Hepatocyte (in vitro differentiated cells): ENCODE measurements around the gene DLEU7. TPM values are rescaled to one million over a fixed set of nuclear protein-coding genes. Genes with fewer than 3 reads are reported as not detected.

Source experiments
- DNase-seq: peaks from one replicate; pipeline ENCODE4 v3.0.0-alpha.2; 2016; ENCODE audit warnings: low spot score
- H2AFZ ChIP-seq: fragments of 200-600 bp; sonication (generic); 2 replicates; pipeline ENCODE4 v1.6.0; 2016; ENCODE audit warnings: antibody characterized with exemption, mild to moderate bottlenecking
- H3K27ac ChIP-seq: fragments of 200-600 bp; sonication (generic); 2 replicates; pipeline ENCODE4 v1.5.1; 2016; ENCODE audit warnings: mild to moderate bottlenecking
- H3K27me3 ChIP-seq: fragments of 200-600 bp; sonication (generic); 2 replicates; pipeline ENCODE4 v1.6.1; 2016
- H3K36me3 ChIP-seq: fragments of 200-600 bp; sonication (generic); replicated peaks from 2 replicates; pipeline ENCODE4 v1.5.1; 2016; ENCODE audit warnings: low read depth; ENCODE audit not compliant: insufficient read depth
- H3K4me1 ChIP-seq: fragments of 200-600 bp; sonication (generic); 2 replicates; pipeline ENCODE4 v1.5.1; 2016; ENCODE audit warnings: mild to moderate bottlenecking, moderate library complexity; ENCODE audit not compliant: insufficient read depth
- H3K4me2 ChIP-seq: fragments of 200-600 bp; sonication (generic); 2 replicates; pipeline ENCODE4 v1.6.0; 2016
- H3K4me3 ChIP-seq: fragments of 200-600 bp; sonication (generic); 2 replicates; pipeline ENCODE4 v1.5.1; 2016; ENCODE audit warnings: mild to moderate bottlenecking
- H3K79me2 ChIP-seq: fragments of 200-600 bp; sonication (generic); 2 replicates; pipeline ENCODE4 v1.6.0; 2017; ENCODE audit warnings: mild to moderate bottlenecking
- H3K9me2 ChIP-seq: fragments of 200-600 bp; sonication (generic); replicated peaks from 2 replicates; pipeline ENCODE4 v1.6.0; 2017; ENCODE audit warnings: mild to moderate bottlenecking; ENCODE audit not compliant: insufficient read depth
- H3K9me3 ChIP-seq: fragments of 200-600 bp; sonication (generic); 2 replicates; pipeline ENCODE4 v1.5.1; 2016; ENCODE audit warnings: low read depth, mild to moderate bottlenecking
- H4K20me1 ChIP-seq: fragments of 200-600 bp; sonication (generic); 2 replicates; pipeline ENCODE4 v1.6.0; 2016; ENCODE audit warnings: mild to moderate bottlenecking; ENCODE audit not compliant: insufficient read depth, poor library complexity, severe bottlenecking
- EZH2 ChIP-seq: fragments of 200-600 bp; sonication (generic); IDR thresholded peaks from 2 replicates; pipeline ENCODE4 v1.6.1; 2016; ENCODE audit warnings: antibody characterized with exemption, mild to moderate bottlenecking, borderline replicate concordance
- EZH2phosphoT487 ChIP-seq: fragments of 200-600 bp; sonication (generic); IDR thresholded peaks from one replicate; pipeline ENCODE4 v1.6.1; 2018; ENCODE audit warnings: antibody characterized with exemption, mild to moderate bottlenecking, low read depth, moderate library complexity; ENCODE audit not compliant: unreplicated experiment, severe bottlenecking
- WGBS: methylation state at CpG from one replicate; pipeline ENCODE4 v1.1.6; 2016; ENCODE audit warnings: low lambda C conversion rate; ENCODE audit errors: missing lambda C conversion rate; 5-methylcytosine and 5-hydroxymethylcytosine counted together
- polyA plus RNA-seq: library from polyadenylated mRNA; unstranded; fragments of >200 nt; fragmentation: Nextera tagmentation; extraction: Ambion mirVana; gene quantifications from 2 replicates; pipeline ENCODE4 v1.2.1, GENCODE V29; 2016
- total RNA-seq: library from RNA; depleted of rRNA; stranded (reverse); fragments of >200 nt; gene quantifications from 2 replicates; pipeline ENCODE4 v1.2.3, GENCODE V29; 2014
- TF ChIP-seq, protein P1 (sequence below): fragments of 200-600 bp; sonication (generic); IDR thresholded peaks from 2 replicates; pipeline ENCODE4 v1.5.1; 2016; ENCODE audit warnings: antibody characterized with exemption, mild to moderate bottlenecking; ENCODE audit not compliant: poor library complexity

The DLEU7 gene
- total and polyA plus RNA-seq, 2 experiments from 2014 or later = not detected

DNA sequence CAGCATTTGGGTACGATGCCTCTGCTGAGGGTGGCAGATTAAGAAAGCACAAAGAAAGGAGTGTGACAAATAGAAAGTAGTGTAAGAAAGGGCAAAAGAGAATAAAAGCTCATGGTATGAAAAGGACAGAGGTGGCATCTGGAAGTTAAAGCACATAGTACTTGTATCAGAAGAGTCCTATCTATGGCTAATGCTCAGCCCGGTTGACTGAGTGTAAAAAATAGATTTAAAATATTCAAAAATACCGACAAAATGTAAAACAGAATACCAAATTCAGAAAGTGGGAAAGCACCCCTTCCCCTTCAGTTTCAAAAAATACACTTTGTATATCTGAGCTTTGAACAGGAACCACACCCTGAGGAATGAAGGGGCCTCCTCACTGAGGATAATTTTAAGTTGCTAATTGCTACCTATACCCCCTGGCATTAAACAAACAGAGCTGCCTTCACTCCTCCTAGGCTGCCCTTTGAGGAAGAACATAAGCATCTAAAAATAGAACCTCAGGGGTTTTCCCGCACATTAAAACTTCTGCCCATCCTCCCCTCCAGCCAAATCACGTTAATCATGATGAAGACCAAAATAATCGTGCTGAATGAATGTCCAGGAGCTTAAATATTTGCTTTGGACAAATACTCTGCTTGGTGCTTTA, 43.3 kb downstream of the DLEU7 start:
- TF ChIP-seq EZH2phosphoT487 (no peak), EZH2 (no peak)
- TF ChIP-seq, protein P1, sequence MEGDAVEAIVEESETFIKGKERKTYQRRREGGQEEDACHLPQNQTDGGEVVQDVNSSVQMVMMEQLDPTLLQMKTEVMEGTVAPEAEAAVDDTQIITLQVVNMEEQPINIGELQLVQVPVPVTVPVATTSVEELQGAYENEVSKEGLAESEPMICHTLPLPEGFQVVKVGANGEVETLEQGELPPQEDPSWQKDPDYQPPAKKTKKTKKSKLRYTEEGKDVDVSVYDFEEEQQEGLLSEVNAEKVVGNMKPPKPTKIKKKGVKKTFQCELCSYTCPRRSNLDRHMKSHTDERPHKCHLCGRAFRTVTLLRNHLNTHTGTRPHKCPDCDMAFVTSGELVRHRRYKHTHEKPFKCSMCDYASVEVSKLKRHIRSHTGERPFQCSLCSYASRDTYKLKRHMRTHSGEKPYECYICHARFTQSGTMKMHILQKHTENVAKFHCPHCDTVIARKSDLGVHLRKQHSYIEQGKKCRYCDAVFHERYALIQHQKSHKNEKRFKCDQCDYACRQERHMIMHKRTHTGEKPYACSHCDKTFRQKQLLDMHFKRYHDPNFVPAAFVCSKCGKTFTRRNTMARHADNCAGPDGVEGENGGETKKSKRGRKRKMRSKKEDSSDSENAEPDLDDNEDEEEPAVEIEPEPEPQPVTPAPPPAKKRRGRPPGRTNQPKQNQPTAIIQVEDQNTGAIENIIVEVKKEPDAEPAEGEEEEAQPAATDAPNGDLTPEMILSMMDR = no peak
- Histone ChIP-seq H3K9me3 (no peaks in the 10 kb centered on the region), H3K79me2 (no peaks in the 10 kb centered on the region), H2AFZ (no peak overlapping the region), H3K4me2 (no peak overlapping the region), H3K4me3 (no peak overlapping the region), H3K9me2 (no peaks in the 10 kb centered on the region), H3K27me3 (peaks cover 2% of the 10 kb centered on the region), H3K27ac (no peak overlapping the region), H3K36me3 (no peaks in the 10 kb centered on the region), H3K4me1 (peaks cover 3% of the 10 kb centered on the region), H4K20me1 (no peaks in the 10 kb centered on the region)
- 83% methylated on average over 6 of the region's 6 CpGs for WGBS
- no peak for DNase-seq

DNA sequence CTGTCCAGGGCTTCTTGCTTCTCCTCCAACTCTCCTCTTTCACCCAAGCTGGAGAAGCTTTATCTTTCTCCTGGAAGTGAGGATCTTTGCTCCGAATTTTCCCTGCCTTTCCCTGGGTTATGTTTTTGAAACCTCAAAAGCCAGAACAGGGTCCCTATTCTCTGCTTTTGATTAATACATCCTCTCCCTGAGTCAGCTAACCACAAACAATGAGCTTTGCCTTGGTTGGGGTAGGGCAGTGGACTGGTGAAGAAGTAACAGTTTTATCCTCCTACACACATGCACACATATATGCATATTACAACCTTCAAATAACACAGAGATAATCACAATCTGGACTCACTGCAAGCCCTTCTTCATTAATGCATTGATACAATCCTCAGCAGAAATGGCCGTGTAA, 44.6 kb downstream of the DLEU7 start:
- Histone ChIP-seq H2AFZ (no peak overlapping the region), H3K4me2 (no peak overlapping the region), H4K20me1 (no peaks in the 10 kb centered on the region), H3K79me2 (no peaks in the 10 kb centered on the region), H3K36me3 (no peaks in the 10 kb centered on the region), H3K9me3 (no peaks in the 10 kb centered on the region), H3K9me2 (no peaks in the 10 kb centered on the region), H3K4me3 (no peak overlapping the region), H3K4me1 (peaks cover 3% of the 10 kb centered on the region), H3K27ac (no peak overlapping the region), H3K27me3 (peaks cover 2% of the 10 kb centered on the region)
- DNase-seq = no peak
- WGBS = 79% methylated on average over 2 of the region's 2 CpGs
- TF ChIP-seq EZH2 (no peak), EZH2phosphoT487 (no peak)
- TF ChIP-seq, protein P1 = no peak

DNA sequence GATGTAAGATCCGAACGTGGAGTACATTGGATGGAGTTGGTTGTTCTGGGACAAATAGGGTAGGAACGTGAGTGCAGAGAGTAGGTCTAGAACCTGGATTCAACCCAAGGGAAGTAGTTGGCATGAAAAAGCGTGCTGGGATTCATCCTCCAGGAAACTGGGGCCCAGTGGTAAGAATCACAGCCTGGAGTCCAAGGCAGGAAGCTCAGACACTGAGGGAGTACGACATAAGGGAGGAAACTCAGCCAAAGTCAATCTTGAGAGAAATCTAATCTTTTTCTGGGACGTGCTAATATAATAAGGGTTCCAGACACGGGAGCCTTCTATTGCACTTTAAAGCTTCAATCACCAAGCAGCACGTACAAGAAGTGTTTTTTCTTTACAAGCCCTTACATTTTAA, 46.4 kb downstream of the DLEU7 start:
- no peaks in the 10 kb centered on the region for H3K79me2 ChIP-seq
- WGBS = 88% methylated on average over 8 of the region's 8 CpGs
- no peak overlapping the region for H3K4me2 ChIP-seq
- H3K27ac ChIP-seq = no peak overlapping the region
- no peak overlapping the region for H3K4me3 ChIP-seq
- peaks cover 3% of the 10 kb centered on the region for H3K4me1 ChIP-seq
- H3K9me2 ChIP-seq = no peaks in the 10 kb centered on the region
- H3K27me3 ChIP-seq = peaks cover 2% of the 10 kb centered on the region
- H3K9me3 ChIP-seq = no peaks in the 10 kb centered on the region
- no peak overlapping the region for H2AFZ ChIP-seq
- no peaks in the 10 kb centered on the region for H3K36me3 ChIP-seq
- TF ChIP-seq EZH2phosphoT487 (no peak), EZH2 (no peak)
- TF ChIP-seq, protein P1 = no peak
- no peak for DNase-seq
- H4K20me1 ChIP-seq = no peaks in the 10 kb centered on the region
